GM18909 (cell line): ENCODE data around the gene ZNF407.
A peak's percentile ranks its signal among the peaks of the same experiment; 100 is the strongest.
"Not testable (repeated sequence)": the region's sequence is repeated elsewhere in the genome, so short reads cannot be mapped to it uniquely, and the experiment has no call there.

Source experiments
- ATAC-seq: cut with Tn5 transposase; IDR thresholded peaks from one replicate; pipeline ENCODE4 v1.9.1; 2021; ENCODE audit warnings: mild to moderate bottlenecking; ENCODE audit not compliant: unreplicated experiment, poor library complexity

Gene ZNF407

DNA sequence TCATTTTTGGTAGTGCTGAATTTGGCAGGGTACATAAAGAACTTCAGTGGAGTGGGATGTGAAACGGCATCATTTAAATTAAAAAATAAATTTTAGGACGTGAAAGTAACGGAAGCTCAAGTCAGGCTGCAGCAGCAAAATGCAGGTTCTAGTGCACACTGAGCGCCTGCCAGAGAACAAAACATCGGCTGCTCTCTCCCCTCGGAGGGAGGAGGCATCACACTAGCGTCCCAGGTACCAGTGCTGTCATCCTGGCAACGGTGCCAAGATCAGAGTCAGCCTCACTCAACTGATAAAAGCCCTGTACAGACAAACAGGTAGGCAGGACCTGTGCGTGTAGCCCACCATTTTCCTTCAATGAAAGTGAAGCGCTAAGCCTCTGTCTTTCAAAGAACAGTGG lies 349.7 kb downstream of the ZNF407 start:
- ATAC-seq = no peak

DNA sequence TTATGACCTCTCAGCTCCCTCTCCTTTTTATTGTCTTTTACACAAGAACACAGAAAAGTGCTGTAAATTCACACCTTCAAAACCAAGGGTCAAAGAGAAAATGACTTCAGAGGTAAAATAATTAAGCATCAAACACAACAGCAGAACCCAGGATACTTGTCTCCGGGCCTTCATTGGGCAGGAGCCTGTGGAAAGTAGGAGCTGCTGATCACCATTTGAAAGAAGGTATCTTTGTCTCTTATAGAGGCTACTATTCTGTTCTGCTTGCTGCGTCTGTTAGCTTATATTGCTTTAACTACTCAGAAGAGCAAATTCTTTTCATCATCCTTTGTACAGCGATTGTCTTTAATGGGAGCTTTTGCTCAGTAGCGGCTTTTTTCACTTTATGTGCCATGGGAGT lies 350.2 kb downstream of the ZNF407 start:
- no peak for ATAC-seq

DNA sequence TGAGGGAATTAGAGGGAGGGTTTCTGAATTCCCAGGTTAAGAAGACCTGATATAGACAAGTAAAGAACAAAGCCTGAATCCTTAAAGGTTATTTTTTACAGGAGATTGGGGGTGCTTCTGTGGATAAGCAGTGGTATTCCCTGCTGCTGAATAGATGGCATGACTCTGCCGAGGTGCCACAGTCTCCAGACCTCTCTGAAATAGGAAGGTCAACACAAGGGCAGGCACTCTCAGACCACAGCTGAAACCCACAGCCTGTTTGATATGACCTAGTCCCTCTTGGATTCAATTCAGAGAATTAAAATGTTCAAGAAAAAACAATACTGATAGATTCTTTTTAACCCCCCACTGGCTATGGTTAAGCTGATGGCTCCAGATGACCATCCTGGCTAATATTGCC lies 351.9 kb downstream of the ZNF407 start:
- ATAC-seq = peak; percentile 57

DNA sequence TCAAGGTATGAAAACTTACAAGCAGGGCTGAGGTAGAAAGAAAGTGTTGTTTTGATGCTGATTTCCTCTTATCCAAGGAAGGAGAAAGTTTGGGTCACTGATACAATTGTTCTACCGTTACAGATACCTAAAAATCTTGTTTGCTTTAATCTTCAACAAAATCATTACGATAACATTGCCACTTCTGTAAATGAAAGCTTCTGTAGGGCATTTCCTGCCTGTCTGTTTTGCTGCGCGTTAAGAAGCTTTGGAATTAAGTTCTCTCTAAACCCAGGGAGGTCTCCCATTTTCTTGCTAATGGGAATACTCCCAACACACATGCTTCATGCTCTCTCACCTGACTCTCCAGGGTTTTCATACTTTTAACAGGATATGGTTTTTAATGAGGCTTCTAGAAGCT lies 352.8 kb downstream of the ZNF407 start:
- no peak for ATAC-seq

DNA sequence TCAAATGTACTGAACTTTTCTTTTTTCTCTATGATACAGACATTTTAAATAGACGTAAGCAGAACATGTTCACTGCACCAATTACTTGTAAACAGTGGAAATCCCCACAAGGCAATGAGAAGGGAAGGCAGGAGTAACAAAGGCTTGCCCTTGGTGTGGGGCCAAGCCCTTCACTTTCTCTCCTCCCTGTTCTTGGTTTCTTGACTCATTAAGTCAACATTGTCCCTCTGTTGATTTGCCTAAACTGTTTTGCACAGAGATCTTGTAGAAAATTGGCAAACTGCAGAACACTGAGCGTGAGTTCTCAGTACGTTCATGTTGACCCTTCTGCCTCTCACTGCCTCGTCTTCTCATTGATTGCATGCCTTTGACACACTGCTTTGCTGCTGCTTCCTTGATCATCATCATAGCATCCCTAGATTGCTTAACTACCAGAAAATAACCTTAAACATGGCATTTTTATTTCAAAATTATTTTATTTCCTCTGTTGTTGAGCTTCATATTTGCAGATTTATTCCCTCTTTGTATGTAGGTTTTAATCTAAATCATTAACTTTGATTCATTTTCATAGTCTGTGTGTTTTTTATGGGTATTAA lies 353.6 kb downstream of the ZNF407 start:
- no peak for ATAC-seq

DNA sequence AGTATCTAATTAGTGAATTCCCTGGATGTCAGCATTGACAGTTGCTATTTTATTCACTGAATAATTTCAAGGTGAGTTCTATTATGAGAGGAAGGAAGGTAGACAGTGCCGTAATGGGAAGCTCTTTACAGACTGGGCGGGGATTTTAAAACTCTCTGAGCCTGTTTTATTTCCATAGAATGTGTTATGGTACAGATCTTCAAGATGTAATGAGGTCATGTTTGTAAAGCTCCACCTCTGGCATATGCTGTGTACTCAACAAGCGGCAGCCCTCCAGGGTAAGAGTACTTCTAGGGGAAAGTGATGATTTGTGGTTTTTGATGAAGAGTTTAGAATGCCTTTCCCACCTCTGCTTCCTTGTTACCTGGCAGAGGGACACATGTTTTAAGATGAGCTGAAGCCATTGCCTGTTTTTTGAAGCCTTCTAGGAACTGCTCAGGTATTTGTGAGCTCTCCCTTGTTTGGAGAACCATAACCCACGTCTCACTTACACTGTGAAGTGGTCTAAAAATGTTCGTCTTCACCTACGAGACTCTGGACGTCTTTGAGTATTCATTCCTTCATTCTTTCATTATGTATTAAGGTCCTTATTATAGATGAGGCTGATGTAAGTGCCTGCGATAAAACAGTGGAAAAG lies 360.0 kb downstream of the ZNF407 start:
- no peak for ATAC-seq

DNA sequence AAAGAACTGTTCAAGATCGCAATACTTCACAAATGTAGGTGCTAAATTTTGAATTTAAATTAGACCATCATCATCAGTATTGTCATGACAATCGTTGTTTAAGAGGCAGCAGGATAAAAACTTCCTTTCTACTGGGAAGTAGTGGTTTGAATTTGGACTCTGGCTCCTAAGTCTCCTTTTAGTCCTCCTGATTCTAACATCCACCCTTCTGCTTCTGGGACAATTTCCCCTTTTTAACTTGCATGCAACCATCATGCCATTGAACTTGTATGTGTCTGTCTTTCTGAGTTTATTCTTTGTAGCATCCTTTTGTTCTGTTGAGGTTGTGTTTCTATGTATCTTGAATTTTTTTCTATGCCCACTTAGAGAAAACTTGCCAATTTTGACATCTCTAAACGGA lies 361.5 kb downstream of the ZNF407 start:
- ATAC-seq = no peak

DNA sequence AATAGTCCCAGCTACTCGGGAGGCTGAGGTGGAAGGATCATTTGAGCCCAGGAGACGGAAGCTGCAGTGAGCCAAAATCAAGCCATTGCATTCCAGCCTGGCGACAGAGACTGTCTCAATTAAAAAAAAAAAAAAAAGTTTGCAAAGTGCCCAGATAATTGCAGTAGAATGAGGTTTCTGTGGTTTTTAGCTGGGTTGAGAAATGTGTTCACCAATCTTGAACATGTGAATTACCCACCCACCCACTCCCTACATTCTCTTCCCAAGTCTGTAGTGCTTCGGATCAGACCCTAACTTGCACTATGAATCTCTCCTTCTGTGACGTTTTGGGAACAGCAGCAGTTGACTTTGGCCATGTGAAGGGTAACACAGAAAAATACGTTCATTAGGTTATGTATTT lies 363.9 kb downstream of the ZNF407 start:
- ATAC-seq = no peak

DNA sequence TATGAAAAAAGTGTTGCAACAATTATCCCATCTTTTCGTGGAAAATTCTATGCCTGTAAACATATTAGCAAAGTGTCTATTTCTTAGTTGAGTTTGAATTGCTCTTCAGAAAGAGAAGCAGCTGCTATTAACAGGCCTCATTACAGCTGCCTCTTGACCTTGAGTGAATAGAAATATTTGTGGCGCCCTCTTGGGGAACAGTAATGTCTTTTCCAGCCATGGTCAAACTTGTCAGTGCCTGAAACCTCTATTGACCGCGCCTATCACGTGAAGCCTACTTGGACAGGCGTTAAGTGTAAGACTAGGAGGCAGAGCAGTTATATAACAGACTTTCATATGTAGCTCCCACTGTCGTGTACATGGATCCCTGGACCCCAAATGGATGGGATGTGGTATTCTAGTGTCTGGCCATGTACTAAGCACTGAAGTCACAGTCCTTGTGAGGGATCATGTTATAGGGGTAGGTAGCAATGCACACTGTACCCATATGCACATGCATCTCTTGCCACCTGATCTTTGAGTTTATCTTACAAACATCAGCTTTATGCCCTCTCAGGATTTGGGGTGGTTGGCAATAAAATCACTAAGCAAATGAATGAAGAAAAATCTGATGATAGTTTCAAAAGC lies 366.3 kb downstream of the ZNF407 start:
- peak; percentile 88 for ATAC-seq

DNA sequence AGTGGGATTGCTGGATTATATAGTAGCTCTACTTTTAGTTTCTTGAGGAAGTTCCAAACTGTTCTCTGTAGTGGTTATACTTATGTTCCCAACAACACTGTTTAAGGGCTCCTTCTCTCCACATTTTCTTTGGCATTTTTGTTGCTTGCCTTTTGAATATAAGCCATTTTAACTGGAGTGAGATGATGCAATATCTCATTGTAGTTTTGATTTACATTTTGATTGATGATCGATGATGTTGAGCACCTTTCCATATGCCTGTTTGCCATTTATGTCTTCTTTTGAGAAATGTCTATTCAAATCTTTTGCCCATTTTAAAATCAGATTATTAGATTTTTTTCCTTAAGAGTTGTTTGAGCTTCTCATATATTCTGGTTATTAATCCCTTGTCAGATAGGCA lies 368.0 kb downstream of the ZNF407 start:
- no peak for ATAC-seq

DNA sequence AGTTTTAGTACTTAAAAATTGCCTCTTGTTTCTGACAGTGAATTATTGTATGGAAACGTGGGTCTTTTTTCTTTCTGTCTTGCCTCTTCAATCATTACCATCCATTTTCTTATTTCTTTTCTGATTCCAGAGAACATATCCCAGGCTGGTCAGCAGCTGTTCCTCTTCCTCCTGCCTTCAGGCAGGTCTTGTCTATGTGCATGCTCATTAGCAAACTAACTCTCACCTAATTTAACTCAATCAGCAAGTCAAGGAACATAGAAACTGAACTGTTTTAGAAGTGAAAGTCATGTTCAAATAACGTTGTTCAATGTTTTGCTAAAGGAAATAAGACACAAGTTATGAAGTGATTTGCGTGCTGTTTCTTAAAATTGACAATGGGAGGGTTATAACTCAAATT lies 369.8 kb downstream of the ZNF407 start:
- ATAC-seq = no peak

DNA sequence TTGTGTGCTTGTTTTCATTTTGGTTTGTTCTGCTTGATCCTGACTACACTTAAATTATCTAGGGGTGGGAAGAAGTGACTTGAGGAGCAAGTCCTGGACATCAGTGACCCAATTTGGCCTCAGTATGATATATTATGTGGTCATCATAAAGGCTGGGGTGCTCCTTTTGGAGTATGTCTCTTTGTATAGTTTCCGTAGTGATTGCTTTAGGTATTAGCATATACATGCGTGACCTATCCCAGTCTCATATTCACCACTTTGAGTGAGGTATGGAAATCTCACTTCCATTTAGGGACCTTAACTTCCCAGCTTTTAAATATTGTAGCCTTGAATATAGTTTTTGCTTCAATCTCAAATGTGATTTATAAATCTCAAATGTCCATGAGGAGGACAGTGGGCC lies 370.3 kb downstream of the ZNF407 start:
- ATAC-seq = no peak

DNA sequence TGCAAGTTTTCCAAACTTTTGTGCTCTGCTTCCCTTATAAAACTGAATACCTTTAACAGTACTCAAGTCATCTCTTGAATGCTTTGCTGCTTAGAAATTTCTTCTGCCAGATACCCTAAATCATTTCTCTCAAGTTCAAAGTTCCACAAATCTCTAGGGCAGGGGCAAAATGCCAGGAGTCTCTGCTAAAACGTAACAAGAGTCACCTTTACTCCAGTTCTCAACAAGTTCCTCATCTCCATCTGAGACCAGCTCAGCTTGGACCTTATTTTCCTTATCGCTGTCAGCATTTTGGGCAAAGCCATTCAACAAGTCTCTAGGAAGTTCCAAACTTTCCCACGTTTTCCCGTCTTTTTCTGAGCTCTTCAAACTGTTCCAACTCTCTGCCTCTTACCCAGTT lies 373.7 kb downstream of the ZNF407 start:
- not testable (repeated sequence) for ATAC-seq

DNA sequence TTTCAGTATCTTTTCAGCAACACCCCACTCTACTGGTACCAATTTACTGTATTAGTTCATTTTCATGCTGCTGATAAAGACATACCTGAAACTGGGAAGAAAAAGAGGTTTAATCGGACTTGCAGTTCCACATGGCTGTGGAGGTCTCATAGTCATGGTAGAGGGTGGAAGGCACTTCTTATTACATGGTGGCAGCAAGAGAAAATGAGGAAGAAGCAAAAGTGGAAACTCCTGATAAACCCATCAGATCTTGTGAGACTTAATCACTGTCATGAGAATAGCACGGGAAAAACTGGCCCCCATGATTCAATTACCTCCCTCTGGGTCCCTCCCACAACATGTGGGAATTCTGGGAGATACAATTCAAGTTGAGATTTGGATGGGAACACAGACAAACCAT lies 374.1 kb downstream of the ZNF407 start:
- ATAC-seq = not testable (repeated sequence)

DNA sequence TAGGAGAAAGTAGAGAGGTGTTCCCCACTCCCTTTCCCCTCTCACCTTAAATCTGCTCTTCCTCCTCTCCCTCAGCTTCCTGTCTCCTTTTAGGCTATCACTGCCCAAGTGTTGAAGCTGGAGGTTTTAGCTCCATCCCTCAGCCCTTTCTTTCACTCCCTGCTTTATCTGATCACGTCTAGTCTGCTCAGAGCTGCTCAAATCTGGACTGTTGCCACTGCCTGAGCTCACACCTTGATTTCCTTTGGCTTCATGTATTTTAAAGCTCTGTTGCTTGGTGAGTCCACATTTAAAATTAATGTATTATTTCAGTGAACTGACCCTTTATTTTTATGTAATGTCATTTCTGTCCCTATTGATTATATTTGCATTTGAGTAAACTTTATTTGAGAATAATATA lies 374.7 kb downstream of the ZNF407 start:
- ATAC-seq = no peak

DNA sequence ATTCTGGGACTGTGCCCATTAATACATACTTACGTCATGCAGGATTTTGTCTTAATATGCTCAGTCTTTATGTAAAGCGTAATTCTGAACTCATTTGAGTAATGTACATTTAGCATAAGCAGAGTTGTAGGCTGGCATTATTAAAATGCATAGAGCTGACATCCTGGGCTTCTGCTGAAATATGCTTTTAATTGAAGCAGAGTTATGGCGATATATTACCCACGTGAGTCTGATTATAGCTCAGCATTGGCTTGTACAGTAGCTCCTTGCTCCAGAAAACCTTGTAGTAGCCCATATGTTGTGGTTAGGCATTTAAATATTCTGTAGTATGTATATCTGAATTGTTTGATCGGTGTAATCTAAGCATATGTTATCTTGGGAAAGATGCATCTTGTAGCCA lies 377.3 kb downstream of the ZNF407 start:
- ATAC-seq = no peak

DNA sequence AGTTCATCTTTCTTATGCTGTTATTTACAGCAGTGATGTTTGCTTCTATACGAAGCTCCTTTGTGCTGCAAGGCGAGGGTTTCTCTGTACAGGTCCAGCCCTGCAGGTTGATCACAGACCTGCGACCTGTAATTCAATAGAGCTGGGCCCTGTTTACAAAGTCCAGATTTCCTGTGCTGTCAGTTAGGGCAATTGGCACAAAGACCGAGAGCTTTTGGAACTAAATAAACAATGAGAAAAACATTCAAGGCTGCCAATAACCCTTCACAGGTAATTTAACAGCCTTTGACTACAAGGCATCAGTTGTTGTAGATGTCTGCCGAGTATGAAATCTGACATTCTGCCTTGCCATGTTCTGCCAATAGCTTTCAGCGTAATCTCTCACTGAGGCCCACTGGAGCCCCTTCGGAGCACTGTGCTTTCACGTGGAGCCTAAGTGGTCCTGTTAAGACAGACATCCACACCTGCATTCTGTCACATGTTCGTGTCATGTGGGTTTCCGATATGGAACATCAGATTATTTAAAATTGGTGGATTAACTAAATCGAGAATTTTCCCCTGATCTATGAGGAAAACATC lies 378.8 kb downstream of the ZNF407 start:
- no peak for ATAC-seq

DNA sequence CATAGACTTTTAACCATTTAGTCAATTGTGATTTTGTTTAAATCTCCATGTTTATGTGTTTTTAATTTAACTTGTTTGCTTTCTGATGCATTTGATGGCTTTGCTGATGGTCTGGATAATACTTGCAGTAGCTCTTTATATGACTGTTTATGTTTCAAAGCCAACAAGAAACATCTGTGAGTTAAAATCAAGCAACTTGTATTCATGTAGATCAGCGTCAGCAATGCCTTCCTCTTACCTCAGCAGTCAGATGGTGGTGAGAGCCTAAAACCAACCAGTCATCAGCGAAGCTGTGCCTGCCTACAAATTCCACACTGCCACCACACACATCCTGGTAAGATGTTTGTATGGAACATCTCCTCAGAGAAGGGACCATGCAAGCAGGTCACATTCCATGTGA lies 379.4 kb downstream of the ZNF407 start:
- no peak for ATAC-seq

DNA sequence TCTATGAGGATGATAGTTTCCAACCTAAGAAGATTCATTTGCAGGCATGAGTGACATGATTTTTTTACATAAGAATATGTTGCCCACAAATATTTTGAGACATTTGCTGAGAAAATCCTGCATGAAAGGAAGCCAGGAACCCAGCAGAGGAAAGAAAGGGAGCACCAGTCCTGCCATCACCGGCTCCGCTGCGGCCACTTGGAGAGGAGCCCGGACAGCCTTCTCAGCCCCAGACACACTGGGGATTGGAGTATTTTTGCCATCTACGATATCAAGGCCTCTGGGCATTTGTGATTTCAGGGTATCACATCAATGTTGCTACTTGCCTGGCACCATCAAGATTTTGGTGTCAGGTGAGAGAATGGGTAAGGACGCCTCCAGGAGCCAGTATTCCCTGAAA lies 383.0 kb downstream of the ZNF407 start:
- no peak for ATAC-seq

DNA sequence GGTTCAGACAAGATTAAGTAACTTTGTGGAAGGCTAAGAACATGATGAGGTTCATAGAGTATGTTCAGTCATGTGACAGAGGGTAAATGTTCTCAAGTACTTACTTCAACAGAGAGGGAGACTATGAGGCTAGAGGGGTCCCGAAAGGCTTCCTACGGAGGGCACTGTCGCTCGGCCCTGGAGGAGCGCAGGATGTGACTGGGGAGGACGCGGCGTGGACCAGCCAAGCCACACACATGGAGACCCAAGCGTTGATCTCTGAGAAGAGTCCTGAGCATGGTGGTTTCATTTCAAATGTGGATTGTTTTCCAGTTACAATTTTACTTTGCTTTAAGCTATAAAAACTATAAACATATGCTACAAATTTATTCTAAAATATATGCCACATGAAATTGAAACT lies 383.8 kb downstream of the ZNF407 start:
- ATAC-seq = no peak

DNA sequence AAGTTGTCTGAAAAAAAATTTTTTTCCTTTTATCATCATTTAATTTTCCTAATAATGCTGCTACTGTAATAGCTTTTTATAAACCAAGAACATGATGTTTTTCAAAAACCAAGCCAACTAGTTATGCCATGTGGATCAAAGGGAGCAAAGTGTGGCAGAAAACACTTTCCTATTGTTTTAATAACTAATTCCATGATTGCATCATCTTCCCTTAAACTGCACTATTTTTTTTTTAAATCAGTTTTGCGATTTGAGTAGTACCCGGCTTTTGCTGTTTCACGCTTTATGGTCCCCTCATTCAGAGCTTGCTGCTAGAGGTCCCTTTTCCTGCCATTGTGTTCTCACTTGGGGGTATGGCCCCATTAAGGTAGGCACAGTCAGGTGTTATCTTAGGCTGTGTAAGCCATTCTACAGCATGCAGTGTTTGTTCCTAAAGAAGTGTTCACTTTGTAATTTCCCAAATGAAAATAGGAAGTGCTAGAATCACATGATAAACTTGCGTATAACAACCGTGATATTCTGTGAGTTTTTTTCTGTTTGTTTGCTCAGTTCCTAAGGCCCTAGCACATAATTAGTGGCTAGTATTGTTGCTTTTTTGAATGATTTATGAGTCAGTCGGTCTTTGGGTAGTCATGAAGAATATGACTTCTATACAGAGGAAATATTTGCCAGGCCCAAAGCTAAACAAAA lies 385.4 kb downstream of the ZNF407 start:
- ATAC-seq = no peak
